ENCODE data around the gene FAM114A2.
"Not testable (repeated sequence)": the region's sequence is repeated elsewhere in the genome, so short reads cannot be mapped to it uniquely, and the experiment has no call there.

Gene FAM114A2

GRCh38 chr5:154038707-154039457, at the start of gene FAM114A2, which contains the start of gene MFAP3:
Gene FAM114A2 (minus strand): TSS chr5:154038910. CDS start chr5:154034953, 3,957 bp downstream.
Gene MFAP3 (plus strand): TSS chr5:154038967. CDS start chr5:154049723, 10,756 bp downstream.
- DNase-seq (ENCODE audit: low spot score), result peak; percentile 91

- DNase-seq (ENCODE audit: low spot score), result no peak
These were observed 48.5 kb upstream of the FAM114A2 start for GRCh38 chr5:154087260-154087659.

GRCh38 chr5:154086641-154087040, 47.9 kb upstream of the FAM114A2 start:
- no peak for DNase-seq (ENCODE audit: low spot score)

DNA sequence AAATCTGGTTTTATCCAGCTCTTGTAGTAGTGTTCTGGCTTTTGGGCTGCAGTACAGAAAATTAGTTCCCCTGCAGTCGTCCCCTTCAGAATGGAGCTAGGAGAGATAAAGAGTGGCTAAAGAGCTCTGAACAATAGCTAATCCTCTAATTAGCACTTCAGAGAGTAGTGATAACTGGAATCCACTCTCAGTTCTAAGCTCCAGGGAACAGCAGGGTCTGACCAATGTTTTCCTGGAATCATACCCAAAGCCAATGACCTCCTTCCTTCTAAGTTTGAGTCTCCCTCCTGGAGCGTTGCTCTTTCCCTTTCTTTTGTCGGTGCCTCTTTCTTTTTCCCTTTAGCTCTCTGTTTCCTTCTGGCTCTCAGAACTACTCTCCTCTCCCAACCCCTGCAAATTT, 47.4 kb upstream of the FAM114A2 start:
- DNase-seq (ENCODE audit: low spot score), result no peak

DNA sequence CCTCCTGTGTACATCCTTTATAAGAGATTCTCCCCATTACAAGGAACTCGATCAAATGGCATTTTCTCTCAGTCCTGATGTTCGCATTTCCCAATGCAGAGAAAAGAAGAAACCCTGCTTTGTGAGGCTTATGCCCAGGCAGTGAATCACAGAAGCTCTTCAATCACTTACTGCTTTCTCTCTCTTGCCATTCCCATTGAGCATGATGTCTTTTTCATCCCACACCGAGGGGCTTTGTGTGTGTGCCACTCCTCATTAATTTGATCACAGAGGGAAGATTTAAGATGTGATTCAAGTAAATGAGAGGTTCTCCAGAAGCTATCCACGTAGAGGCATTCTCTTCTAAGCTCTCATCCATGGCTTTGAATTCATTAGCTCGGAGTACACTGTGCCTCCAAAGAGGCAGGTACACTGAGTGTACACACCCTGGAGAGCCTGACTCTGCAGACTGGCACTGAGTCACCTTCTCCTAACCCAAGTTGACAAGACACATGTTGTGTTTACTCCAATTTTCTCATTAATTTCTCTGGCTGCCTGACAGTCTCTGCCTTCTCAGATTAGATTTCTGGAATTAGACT, 45.4 kb upstream of the FAM114A2 start:
- DNase-seq (ENCODE audit: low spot score), result no peak

DNA sequence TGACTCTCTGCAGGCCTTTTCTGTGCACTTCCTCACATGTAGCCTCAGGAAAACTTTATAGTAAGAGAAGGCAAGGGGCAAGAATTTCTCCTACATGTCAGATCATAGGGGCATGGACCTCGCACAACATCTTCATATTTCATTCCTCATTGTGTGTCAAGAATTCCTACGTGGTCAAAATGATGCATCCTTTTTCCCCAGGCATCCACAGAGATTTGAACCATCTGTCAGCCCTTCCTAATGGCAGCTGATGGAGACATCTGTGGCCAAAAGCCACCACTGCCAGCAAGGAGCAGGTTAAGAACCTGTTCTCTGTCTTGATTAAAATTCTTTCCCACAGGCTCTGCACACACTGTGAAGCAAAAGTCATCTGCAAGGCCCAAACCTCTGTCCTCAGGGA, 42.5 kb upstream of the FAM114A2 start:
- DNase-seq (ENCODE audit: low spot score), result no peak

DNA sequence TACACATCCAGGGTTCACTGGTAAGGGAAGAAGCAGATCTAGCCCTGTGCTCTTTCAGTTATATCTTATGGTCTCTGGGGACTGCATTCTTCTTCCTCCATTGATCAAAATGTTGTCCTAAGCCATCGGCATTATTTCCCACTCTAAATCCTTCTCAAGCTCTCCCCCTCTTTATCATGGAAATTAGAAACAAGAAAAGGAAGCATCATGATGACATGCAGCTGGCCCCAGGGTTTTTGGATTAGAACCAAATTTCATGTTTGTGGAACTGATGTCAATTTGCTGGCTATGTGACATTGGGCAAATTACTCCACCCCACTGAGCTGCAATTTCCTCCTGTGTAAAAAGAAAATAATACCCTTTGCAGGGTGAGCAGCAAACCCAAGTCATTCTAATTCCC, 39.6 kb upstream of the FAM114A2 start:
- DNase-seq (ENCODE audit: low spot score), result no peak

- no peak for DNase-seq (ENCODE audit: low spot score)
These were observed 39.0 kb upstream of the FAM114A2 start for GRCh38 chr5:154077696-154078095.

GRCh38 chr5:154076240-154076922, 37.7 kb upstream of the FAM114A2 start:
- DNase-seq (ENCODE audit: low spot score), result no peak

DNA sequence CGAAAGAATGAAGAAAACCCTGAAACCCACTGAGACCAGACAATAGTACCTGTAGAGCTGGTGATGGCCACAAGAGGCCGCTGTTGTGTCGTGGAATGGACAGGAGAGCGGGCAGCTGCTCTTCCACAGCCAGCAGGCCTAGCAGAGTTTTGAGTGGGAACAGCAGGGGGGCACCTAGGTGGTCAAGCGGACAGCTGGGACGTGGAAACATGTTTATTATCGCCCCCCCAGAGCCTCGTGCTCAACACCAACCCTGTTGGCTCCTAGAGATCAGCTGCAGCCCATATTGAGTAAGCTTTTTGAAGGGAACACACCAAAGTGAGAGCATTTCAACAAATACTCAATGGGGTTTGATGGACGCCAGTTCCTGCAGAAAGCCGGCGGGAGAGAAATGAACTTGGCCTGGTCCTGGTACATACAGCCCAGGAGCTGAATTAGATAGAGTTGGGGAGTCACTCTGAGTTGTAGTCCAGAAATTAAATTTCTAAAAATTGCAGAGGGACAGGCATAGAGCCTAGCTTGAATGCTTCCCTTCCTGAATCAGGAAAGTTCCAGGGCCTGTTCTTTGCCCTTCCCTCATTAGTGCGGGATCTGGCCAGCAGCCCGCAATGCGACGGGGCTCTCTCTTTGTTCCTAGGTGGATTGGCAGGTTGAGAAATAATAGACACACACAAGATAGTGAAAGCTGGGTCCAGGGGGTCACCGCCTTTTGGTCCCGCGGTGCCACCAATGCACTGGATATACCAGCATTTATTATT, 33.9 kb upstream of the FAM114A2 start:
- peak; percentile 89 for DNase-seq (ENCODE audit: low spot score)

DNA sequence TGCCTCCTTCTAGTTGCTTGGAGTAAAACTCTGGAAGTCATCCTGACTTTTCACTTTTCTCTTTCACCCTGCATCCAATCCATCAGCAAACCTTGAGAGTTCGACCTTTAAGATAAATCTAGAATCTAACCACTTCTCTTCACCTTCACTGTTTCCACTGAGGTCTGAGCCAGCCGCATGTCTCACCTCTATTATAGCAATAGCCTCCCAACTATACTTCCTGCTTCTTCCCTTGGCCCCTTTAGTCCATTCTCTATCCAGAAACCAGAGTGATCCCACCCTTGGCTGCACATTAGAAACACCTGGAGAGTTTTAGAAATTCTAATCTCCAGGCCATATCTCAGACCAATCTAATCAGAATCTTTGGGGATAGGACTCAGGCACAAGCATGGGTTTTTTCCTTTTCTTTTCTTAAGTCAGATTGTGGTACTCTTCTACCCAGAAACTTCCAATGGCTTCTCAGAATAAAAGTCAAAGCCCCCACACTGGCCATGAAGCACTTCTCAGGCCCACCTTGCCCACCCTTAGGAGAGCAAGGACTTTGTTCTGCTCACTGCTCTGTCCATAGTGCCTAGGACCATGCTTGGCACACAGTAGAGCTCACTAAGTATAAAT, 33.2 kb upstream of the FAM114A2 start:
- DNase-seq (ENCODE audit: low spot score), result no peak

- not testable (repeated sequence) for DNase-seq (ENCODE audit: low spot score)
These were observed 31.1 kb upstream of the FAM114A2 start for GRCh38 chr5:154069854-154070253.

GRCh38 chr5:154065971-154066370, 27.3 kb upstream of the FAM114A2 start:
- no peak for DNase-seq (ENCODE audit: low spot score)

GRCh38 chr5:154063372-154063771, 24.7 kb upstream of the FAM114A2 start:
- no peak for DNase-seq (ENCODE audit: low spot score)

DNA sequence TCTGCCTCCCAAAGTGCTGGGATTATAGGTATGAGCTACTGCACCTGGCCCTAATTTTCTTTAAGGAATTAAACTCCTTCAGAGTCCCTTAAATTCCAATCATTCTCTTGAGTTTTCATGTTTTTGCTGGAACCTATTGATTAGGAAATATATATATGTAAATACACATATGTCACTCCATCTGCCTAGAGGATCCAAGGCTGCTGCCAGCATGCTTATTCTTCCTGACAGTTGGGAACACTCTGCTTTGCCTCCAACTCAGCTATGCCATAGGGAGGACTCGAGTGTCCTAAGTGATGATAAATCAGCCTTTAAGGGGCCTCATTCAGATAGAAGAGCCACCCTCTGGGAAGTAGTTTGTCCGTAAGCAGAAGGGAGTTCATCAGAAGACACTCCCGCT, 21.9 kb upstream of the FAM114A2 start:
- DNase-seq (ENCODE audit: low spot score), result no peak

DNA sequence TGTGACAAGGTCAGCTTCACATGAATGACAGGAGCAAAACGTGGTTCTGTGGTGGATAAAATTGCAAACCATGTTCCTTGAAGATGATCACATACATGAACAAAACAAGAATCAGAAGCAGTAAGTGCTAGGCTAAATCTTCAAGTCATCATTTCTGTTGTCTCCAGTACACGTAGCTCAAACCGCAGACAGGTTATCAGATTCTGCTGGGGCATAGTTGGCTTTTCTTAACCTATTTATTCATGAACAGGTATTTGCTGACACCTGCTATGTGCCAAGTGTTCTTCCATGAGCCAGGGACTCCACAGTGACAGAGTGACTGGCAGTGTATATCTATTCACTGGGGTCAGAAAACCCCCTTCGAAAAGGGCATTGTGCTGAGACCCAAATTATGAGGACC, 20.9 kb upstream of the FAM114A2 start:
- no peak for DNase-seq (ENCODE audit: low spot score)

- no peak for DNase-seq (ENCODE audit: low spot score)
These were observed 20.3 kb upstream of the FAM114A2 start for GRCh38 chr5:154059039-154059430.

GRCh38 chr5:154058055-154059038, 19.6 kb upstream of the FAM114A2 start:
- DNase-seq (ENCODE audit: low spot score), result no peak

DNA sequence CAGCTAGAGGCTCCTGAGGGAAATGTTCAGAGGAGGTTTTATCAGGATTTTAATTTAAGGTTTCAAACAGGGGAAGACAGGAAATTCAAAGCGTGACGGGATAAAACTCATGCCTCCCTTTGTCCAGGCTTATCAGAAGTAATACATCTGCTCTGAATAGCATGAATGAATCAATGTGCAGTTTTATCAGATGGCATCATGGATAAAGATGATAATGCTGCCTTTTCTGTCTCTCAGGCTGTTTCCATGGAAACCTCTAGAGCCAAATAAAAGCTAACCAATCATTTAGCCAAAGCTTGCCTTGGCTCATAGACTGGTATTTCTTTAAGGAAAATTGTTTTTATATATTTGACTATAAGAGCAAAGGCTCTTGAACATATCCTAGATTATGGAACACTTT, 16.5 kb upstream of the FAM114A2 start:
- no peak for DNase-seq (ENCODE audit: low spot score)

DNA sequence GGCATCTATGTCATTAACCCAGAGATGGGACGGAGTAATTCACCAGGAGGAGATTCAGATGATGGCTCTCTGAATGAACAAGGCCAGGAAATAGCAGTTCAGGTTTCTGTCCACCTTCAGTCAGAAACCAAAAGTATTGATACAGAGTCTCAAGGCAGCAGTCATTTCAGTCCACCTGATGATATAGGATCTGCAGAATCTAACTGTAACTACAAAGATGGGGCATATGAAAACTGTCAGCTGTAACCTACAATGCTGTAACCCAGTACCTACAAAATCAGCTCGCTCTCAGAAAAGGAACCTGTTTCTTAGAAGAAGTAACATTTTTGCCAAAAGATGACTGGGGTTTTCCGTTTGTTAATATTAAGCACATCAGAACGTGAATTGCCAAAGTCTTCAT, 14.8 kb upstream of the FAM114A2 start:
- no peak for DNase-seq (ENCODE audit: low spot score)

GRCh38 chr5:154049636-154050035, 10.9 kb upstream of the FAM114A2 start:
- no peak for DNase-seq (ENCODE audit: low spot score)

Measured in ecto neural progenitor cell (in vitro differentiated cells).